ENCODE measurements around the gene DPH5.

- TF ChIP-seq CTCF (IDR thresholded peaks at IDR 0.05), result no peak
- TF ChIP-seq POLR2A (IDR thresholded peaks at IDR 0.05), result no peak
Measured at GRCh38 chr1:100960098-100960497, 65.5 kb downstream of the DPH5 start.

Measured in right lobe of liver (tissue), 4 donors.